Endothelial cell of umbilical vein (primary cell): ENCODE data around the gene TMEFF2. TPM values are rescaled to one million over a fixed set of nuclear protein-coding genes. Genes with fewer than 3 reads are reported as not detected.

Source experiments
- BruUV-seq: library from RNA; stranded (reverse); fragments of 400-500 nt; replicated peaks from 2 replicates; lab custom pipeline; 2021; lab: Mats Ljungman, UMichigan
- CTCF ChIA-PET: fragments of 300-600, 350-600 bp; sonication (Branson Sonifier 250); formaldehyde crosslinking; loops from one replicate; lab custom pipeline; 2021; ENCODE audit warnings: antibody characterized with exemption, inconsistent platforms; lab: Charles Lee
- POLR2A ChIA-PET: fragments of 300-600, 350-600 bp; sonication (Branson Sonifier 250); formaldehyde crosslinking; loops from one replicate; lab custom pipeline; 2021; ENCODE audit warnings: antibody characterized with exemption, inconsistent platforms; lab: Charles Lee
- DNase-seq: peaks from one replicate; pipeline ENCODE4 v3.0.0-alpha.2; 2011; ENCODE audit warnings: low read depth, low spot score
- FAIRE-seq: peaks from 2 replicates; lab custom pipeline; 2011; peaks lifted over from hg19 to GRCh38; lab: Jason Lieb, UNC
- H2AFZ ChIP-seq: 2 replicates; pipeline ENCODE4 v1.6.0; 2012; ENCODE audit warnings: low read depth, low read length, control low read depth, inconsistent platforms
- H3K27ac ChIP-seq: 2 replicates; pipeline ENCODE4 v1.5.1; 2011; ENCODE audit warnings: low read depth, mild to moderate bottlenecking, control low read depth, low read length, moderate library complexity; ENCODE audit not compliant: insufficient read depth
- H3K27me3 ChIP-seq, 2 experiments: 2 replicates each; pipeline versions ENCODE4 v1.6.0 to v1.6.1; 2011; ENCODE audit warnings: low read length in 2 of 2, mixed read lengths in 1 of 2; ENCODE audit not compliant: control insufficient read depth in 2 of 2, insufficient read depth in 2 of 2
- H3K36me3 ChIP-seq, 2 experiments: 2 replicates in 1 of 2; 3 replicates in 1 of 2; pipeline ENCODE4 v1.5.1; 2011; ENCODE audit warnings: low read length in 2 of 2, mild to moderate bottlenecking in 1 of 2, moderate library complexity in 1 of 2; ENCODE audit not compliant: control insufficient read depth in 2 of 2, insufficient read depth in 2 of 2; ENCODE audit errors: extremely low read depth in 1 of 2
- H3K4me1 ChIP-seq: 3 replicates; pipeline ENCODE4 v1.5.1; 2011; ENCODE audit warnings: mild to moderate bottlenecking, low read length; ENCODE audit not compliant: control insufficient read depth, insufficient read depth; ENCODE audit errors: extremely low read depth
- H3K4me2 ChIP-seq: 2 replicates; pipeline ENCODE4 v1.6.1; 2011; ENCODE audit warnings: low read length, control low read depth, mixed read lengths; ENCODE audit not compliant: insufficient read depth
- H3K4me3 ChIP-seq, 3 experiments: fragments of 200-600 bp in 1 of 3; sonication (generic), shearing (Covaris generic) in 1 of 3; replicated peaks in 1 of 3; 2 replicates each; pipeline ENCODE4 v1.5.1; 2011 to 2016; ENCODE audit warnings: control low read depth in 3 of 3, low read length in 3 of 3, mild to moderate bottlenecking in 2 of 3, inconsistent platforms in 1 of 3, low read depth in 1 of 3, moderate library complexity in 1 of 3; ENCODE audit not compliant: insufficient read depth in 1 of 3
- H3K79me2 ChIP-seq: 2 replicates; pipeline ENCODE4 v1.6.0; 2012; ENCODE audit warnings: low read length, inconsistent platforms; ENCODE audit not compliant: control insufficient read depth, insufficient read depth
- H3K9ac ChIP-seq: replicated peaks from 2 replicates; pipeline ENCODE3; 2011; ENCODE audit warnings: low read length, control low read depth; ENCODE audit not compliant: insufficient read depth; ENCODE audit errors: extremely low read depth
- H3K9me1 ChIP-seq: replicated peaks from 3 replicates; pipeline ENCODE4 v1.6.0; 2011; ENCODE audit warnings: mild to moderate bottlenecking, low read length; ENCODE audit not compliant: control insufficient read depth, insufficient read depth; ENCODE audit errors: extremely low read depth
- H3K9me3 ChIP-seq: replicated peaks from 2 replicates; pipeline ENCODE4 v1.5.1; 2012; ENCODE audit warnings: low read length, inconsistent platforms; ENCODE audit not compliant: control insufficient read depth, insufficient read depth
- H4K20me1 ChIP-seq: replicated peaks from 2 replicates; pipeline ENCODE3; 2011; ENCODE audit warnings: mild to moderate bottlenecking, low read length; ENCODE audit not compliant: control insufficient read depth, insufficient read depth; ENCODE audit errors: extremely low read depth
- CTCF ChIP-seq, 2 donors: IDR thresholded peaks; 1 replicate in 1 of 2; 2 replicates in 1 of 2; pipeline ENCODE4 v1.5.1; 2011; ENCODE audit warnings: low read length in 2 of 2, mild to moderate bottlenecking in 2 of 2, moderate library complexity in 2 of 2, control low read depth in 1 of 2, inconsistent platforms in 1 of 2, low read depth in 1 of 2; ENCODE audit not compliant: insufficient read depth in 1 of 2; ENCODE audit errors: extremely low read depth in 1 of 2
- EZH2 ChIP-seq: IDR thresholded peaks from 2 replicates; pipeline ENCODE4 v1.6.1; 2012; ENCODE audit warnings: borderline replicate concordance, low read depth, mild to moderate bottlenecking, moderate library complexity, low read length, inconsistent platforms; ENCODE audit not compliant: severe bottlenecking
- FOS ChIP-seq: IDR thresholded peaks from 2 replicates; pipeline ENCODE4 v1.6.1; 2011; ENCODE audit warnings: mild to moderate bottlenecking, low read length, moderate library complexity, borderline replicate concordance; ENCODE audit not compliant: insufficient read depth
- GATA2 ChIP-seq: IDR thresholded peaks from 2 replicates; pipeline ENCODE4 v1.7.0; 2011; ENCODE audit warnings: low read depth, mild to moderate bottlenecking, moderate library complexity, mixed read lengths, low read length; ENCODE audit not compliant: insufficient read length, insufficient read depth
- JUN ChIP-seq: IDR thresholded peaks from 2 replicates; pipeline ENCODE4 v1.6.1; 2011; ENCODE audit warnings: borderline replicate concordance, low read depth; ENCODE audit not compliant: insufficient read length, insufficient read depth
- MAX ChIP-seq: IDR thresholded peaks from 2 replicates; pipeline ENCODE4 v1.6.1; 2011; ENCODE audit not compliant: insufficient read depth, insufficient read length
- MYC ChIP-seq: IDR thresholded peaks from one replicate; pipeline ENCODE4 v1.6.1; 2011; ENCODE audit warnings: mild to moderate bottlenecking, low read depth, low read length
- POLR2A ChIP-seq: IDR thresholded peaks from 2 replicates; pipeline ENCODE4 v1.6.1; 2012; ENCODE audit warnings: low read depth, mild to moderate bottlenecking, control low read depth, low read length
- POLR2AphosphoS5 ChIP-seq: IDR thresholded peaks from 2 replicates; pipeline ENCODE4 v1.6.1; 2012; ENCODE audit warnings: low read depth, mild to moderate bottlenecking, control low read depth, low read length, moderate library complexity; ENCODE audit not compliant: insufficient read depth
- dilution Hi-C: fragments of 300-500 bp; cut with MboI; formaldehyde crosslinking; loops from one replicate; pipeline ENCODE4 v1.15.0; 2019; ENCODE audit warnings: low sequenced_read_pairs; ENCODE audit not compliant: extremely low pct_ligation_motif_present
- intact Hi-C: fragments of 100-400 bp; cut with micrococcal nuclease; formaldehyde crosslinking; loops from one replicate; pipeline ENCODE4 v1.10.0; 2022
- polyA plus RNA-seq, 4 experiments: library from polyadenylated mRNA; depleted of rRNA in 3 of 4; stranded (reverse) in 3 of 4; unstranded in 1 of 4; fragments of >200 nt; gene quantifications; 2 replicates each; pipeline versions ENCODE4 v1.2.1 to v1.2.3, GENCODE V29; 2011 to 2012; ENCODE audit warnings: missing spikeins in 1 of 4
- total RNA-seq: library from RNA; stranded (reverse); gene quantifications from 2 replicates; pipeline ENCODE4 v1.2.3, GENCODE V29; 2021

TMEFF2 gene
- total and polyA plus RNA-seq, 2 donors (not counting 3 experiments of a cell fraction or from before 2014, with no cell fraction given): 0.18 to 0.20 TPM

- TF ChIP-seq JUN: no peak
- no peak for TF ChIP-seq CTCF (IDR thresholded peaks at IDR 0.05; ENCODE audit: extremely low read depth in 1 of 2, insufficient read depth in 1 of 2, low read depth in 1 of 2, low read length in 2 of 2)
- no peak for TF ChIP-seq GATA2
- TF ChIP-seq POLR2A: no peak
- TF ChIP-seq MYC: no peak
- TF ChIP-seq EZH2: no peak
- no peak for TF ChIP-seq MAX
- TF ChIP-seq FOS: no peak
- no peak for TF ChIP-seq POLR2AphosphoS5
- Histone ChIP-seq H3K27me3 (no peaks in the 10 kb centered on the region), H3K4me2 (no peak overlapping the region), H3K36me3 (no peaks in the 10 kb centered on the region), H3K4me3 (no peak overlapping the region), H3K9me1 (no peaks in the 10 kb centered on the region), H2AFZ (no peak overlapping the region), H3K79me2 (no peaks in the 10 kb centered on the region), H3K27ac (no peak overlapping the region), H3K9me3 (no peaks in the 10 kb centered on the region), H4K20me1 (no peaks in the 10 kb centered on the region), H3K9ac (no peak overlapping the region), H3K4me1 (no peaks in the 10 kb centered on the region)
- dilution Hi-C loops (no loop called here), intact Hi-C loops (no loop called here)
- DNase-seq: no peak
- ChIA-PET POLR2A (no interaction called here), CTCF (interaction anchor here (1.3 kb wide), 1 partner anchor 21 kb away, joined by 3 read pairs; no protein-coding TSS in a partner anchor)
- no TSS peak for BruUV-seq
- no peak for FAIRE-seq
Measured at GRCh38 chr2:192126426-192126825, 68.3 kb downstream of the TMEFF2 start.
